ENCODE results near the gene LCN15.

GRCh38 chr9:136740491-136740890, 23.8 kb downstream of the LCN15 start:
- TF ChIP-seq CTCF (IDR thresholded peaks at IDR 0.05) (no peak), POLR2A (IDR thresholded peaks at IDR 0.05) (no peak), EP300 (IDR thresholded peaks at IDR 0.05) (no peak)

Data from ovary (tissue), 3 donors.